GM18511 (cell line): ENCODE results near the gene NCAPG2.

Source experiments
- ATAC-seq: cut with Tn5 transposase; IDR thresholded peaks from one replicate; pipeline ENCODE4 v1.9.1; 2021; ENCODE audit warnings: mild to moderate bottlenecking, moderate library complexity; ENCODE audit not compliant: unreplicated experiment

Gene NCAPG2

DNA sequence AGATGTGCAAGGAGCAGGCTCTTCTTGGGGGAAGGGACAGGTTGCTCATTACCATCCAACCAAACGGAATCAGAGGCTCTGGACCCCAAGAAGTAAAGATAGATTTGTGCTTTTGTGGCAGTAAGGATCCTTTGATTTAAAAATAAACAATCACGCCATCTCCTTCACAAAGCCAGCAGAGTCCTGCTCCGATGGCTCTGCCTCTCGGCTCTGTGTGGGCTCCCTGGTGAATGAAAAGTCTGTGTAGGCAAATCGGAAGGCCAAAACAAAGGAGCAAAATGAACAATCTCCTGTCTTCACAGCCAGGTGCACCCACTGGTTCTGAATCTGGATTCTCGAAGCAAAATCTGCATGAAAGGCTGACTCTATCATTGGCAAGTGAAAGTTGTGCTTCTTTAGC lies 120.8 kb downstream of the NCAPG2 start:
- no peak for ATAC-seq

DNA sequence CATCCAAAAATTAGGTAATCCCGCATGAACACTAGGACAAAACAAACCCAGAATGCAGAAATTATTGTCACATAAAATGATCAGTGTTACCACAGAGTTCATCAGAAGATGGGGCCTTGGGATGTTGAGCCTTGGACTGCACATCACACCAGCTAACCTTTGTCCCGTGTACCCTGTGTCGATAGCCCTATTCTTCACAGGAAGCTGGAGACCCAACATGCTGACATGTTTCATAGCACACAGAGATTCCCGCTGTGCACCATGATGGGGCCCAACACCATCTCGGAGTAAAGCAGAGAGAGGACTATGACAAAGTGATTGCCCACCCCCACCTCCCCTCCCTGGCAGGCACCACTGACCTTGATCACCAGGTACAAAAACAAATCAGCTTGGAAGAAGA lies 121.5 kb downstream of the NCAPG2 start:
- no peak for ATAC-seq

DNA sequence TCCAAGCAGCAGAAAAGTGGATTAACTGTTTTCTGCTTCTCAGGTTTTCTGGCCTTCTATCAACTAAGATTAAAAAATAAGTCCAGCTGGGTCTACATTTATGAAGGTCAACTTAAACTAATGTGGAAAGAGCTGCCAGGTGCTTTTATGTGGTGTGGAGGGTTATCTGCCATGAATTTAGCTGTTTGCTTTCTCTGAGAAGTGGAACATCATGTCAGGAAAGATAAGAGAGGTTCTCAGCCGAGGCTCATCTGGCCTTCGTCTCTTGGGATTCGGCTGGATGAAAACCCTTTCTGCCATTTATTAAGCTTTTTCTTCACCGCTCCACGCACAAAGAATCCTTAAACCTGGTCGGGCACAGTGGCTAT lies 122.5 kb downstream of the NCAPG2 start:
- no peak for ATAC-seq

DNA sequence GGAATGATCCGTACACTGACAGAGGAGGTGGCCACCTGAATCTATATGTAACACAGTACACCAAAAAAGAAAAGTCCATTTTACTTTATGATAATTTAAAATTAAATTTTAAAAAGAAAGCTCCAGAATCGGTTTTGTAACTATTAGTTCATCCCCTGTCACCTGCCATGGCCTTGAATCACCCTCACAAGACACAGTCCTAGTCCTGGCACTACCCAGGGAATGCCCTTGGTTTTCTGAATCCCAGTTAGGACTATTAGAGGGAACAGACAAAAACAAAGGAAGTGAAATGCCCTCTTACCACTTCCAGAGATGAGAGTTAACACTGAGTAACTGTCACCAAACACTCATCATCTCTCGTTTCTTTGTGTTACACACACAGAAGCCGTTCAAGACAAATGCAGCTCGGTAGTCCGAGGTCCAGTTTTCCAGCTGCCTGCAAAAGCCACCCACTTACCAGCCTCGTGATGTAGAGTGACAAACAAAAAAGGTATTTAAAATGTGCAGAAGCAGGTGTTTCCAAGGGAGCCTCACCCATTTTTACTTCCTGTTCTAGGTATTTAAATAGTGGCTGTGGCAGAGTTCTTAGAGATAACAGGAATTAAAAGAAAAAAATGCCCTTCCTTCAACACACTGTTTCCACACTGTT lies 123.0 kb downstream of the NCAPG2 start:
- no peak for ATAC-seq
